NCI-H524 treated with DMSO at 0.1 percent for 48 hours (cell line): ENCODE data around the gene MARCHF10.
"Not testable (repeated sequence)": the region's sequence is repeated elsewhere in the genome, so short reads cannot be mapped to it uniquely, and the experiment has no call there.

Experiments
- DNase-seq: peaks from one replicate; lab custom pipeline; 2025; lab: John Stamatoyannopoulos, UW

The MARCHF10 gene

GRCh38 chr17:62807812-62808575 is at the start of gene MARCHF10:
Gene MARCHF10 (minus strand): TSS chr17:62808314. CDS start chr17:62801735, 6,579 bp downstream.
- DNase-seq, result no peak

- DNase-seq, result no peak
These were observed 49.4 kb upstream of the MARCHF10 start for GRCh38 chr17:62857526-62857925.

GRCh38 chr17:62856594-62856993 is 48.5 kb upstream of the MARCHF10 start:
- DNase-seq, result no peak

- DNase-seq, result no peak
These were observed 47.0 kb upstream of the MARCHF10 start for GRCh38 chr17:62855156-62855555.

GRCh38 chr17:62854098-62854680 is 46.1 kb upstream of the MARCHF10 start:
- DNase-seq, result no peak

- DNase-seq, result no peak
These were observed 44.1 kb upstream of the MARCHF10 start for GRCh38 chr17:62852195-62852594.

- DNase-seq, result not testable (repeated sequence)
These were observed 41.7 kb upstream of the MARCHF10 start for GRCh38 chr17:62849591-62850415.

- DNase-seq, result no peak
These were observed 40.2 kb upstream of the MARCHF10 start for GRCh38 chr17:62848334-62848733.

- no peak for DNase-seq
These were observed 39.3 kb upstream of the MARCHF10 start for GRCh38 chr17:62847426-62847825.

- DNase-seq, result no peak
These were observed 32.8 kb upstream of the MARCHF10 start for GRCh38 chr17:62840871-62841270.

- DNase-seq, result not testable (repeated sequence)
These were observed 25.7 kb upstream of the MARCHF10 start for GRCh38 chr17:62833816-62834215.

- no peak for DNase-seq
These were observed 24.3 kb upstream of the MARCHF10 start for GRCh38 chr17:62832405-62832804.

- DNase-seq, result not testable (repeated sequence)
These were observed 23.0 kb upstream of the MARCHF10 start for GRCh38 chr17:62831066-62831465.

GRCh38 chr17:62827746-62828485 is 19.8 kb upstream of the MARCHF10 start:
- no peak for DNase-seq

- DNase-seq, result no peak
These were observed 18.8 kb upstream of the MARCHF10 start for GRCh38 chr17:62826956-62827355.

- DNase-seq, result no peak
These were observed 17.1 kb upstream of the MARCHF10 start for GRCh38 chr17:62825182-62825581.

- no peak for DNase-seq
These were observed 16.4 kb upstream of the MARCHF10 start for GRCh38 chr17:62824290-62825131.

- DNase-seq, result no peak
These were observed 15.2 kb upstream of the MARCHF10 start for GRCh38 chr17:62823111-62823893.

- DNase-seq, result no peak
These were observed 14.2 kb upstream of the MARCHF10 start for GRCh38 chr17:62822080-62822904.
